Measurements from ENCODE around the gene CDC123. TPM values are rescaled to one million over a fixed set of nuclear protein-coding genes. Genes with fewer than 3 reads are reported as not detected.

Gene CDC123
- total and polyA plus RNA-seq, 2 donors (not counting 1 experiment from before 2014, with no cell fraction given): 48.9 to 56.0 TPM

DNA sequence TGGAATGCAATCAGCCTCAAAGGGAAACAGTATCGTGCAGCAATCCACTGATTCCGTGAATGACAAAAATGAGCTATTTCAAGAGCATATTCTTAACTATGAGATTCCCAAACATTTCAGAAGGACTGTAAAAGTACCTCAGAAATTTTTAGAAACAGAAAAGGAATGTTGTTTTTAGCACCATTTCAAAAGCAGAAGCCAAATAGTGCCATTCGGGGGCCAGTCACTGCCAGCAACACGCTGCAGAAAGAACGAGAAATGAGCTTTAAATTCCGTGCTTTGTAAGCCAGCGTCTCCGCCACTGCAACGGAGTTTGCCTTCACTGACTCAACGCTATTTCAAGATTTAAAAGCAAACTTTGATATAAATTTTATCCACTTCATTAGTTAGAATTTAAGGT is 6.6 kb upstream of the CDC123 start:
- no peak overlapping the region for H3K4me3 Mint-ChIP-seq

DNA sequence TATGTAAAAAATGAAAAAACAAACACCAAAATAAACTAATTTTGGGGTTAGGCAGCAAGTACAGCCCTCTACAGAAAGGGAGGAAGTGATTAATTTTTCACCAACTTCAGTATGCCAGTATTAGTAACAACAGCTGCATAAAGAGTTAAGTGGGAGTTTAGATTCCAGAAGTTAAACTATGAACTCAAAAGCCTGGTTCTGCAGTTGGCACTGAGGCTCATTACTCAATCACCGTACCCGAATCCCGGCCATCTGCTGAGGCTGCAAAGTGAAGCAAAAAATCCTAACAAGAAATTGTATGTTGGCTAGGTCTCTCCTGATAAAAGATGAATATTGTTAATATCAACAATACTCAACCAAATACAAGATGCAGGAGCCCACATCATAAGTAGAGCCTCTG is 4.3 kb upstream of the CDC123 start:
- Histone ChIP-seq H3K4me3 (ENCODE audit: control extremely low read depth in 1 of 5, extremely low read depth in 1 of 5, insufficient read depth in 1 of 5, low read depth in 2 of 5, low read length in 4 of 5) (no peak overlapping the region), H3K27me3 (replicated peaks in 1 of 4; ENCODE audit: control extremely low read depth in 1 of 4, control insufficient read depth in 3 of 4, insufficient read depth in 4 of 4, low read length in 3 of 4) (no peaks in the 10 kb centered on the region), H3K4me2 (replicated peaks; ENCODE audit: low read depth, low read length, poor library complexity, severe bottlenecking) (no peak overlapping the region), H3K4me1 (ENCODE audit: control insufficient read depth in 2 of 2, insufficient read depth in 2 of 2, low read length in 2 of 2) (peaks cover 11% of the 10 kb centered on the region in 2 donors), H2AFZ (ENCODE audit: insufficient read depth, low read depth, low read length, poor library complexity, severe bottlenecking) (no peak overlapping the region), H4K20me1 (ENCODE audit: control insufficient read depth, insufficient read depth, low read length, poor library complexity, severe bottlenecking) (peaks cover 15% of the 10 kb centered on the region), H3K36me3 (replicated peaks in 1 of 2; ENCODE audit: control extremely low read depth in 1 of 2, control insufficient read depth in 1 of 2, extremely low read depth in 1 of 2, insufficient read depth in 2 of 2, low read length in 1 of 2) (peaks cover 0 to 9% of the 10 kb centered on the region in 2 experiments), H3K9ac (ENCODE audit: low read length) (no peak overlapping the region), H3K9me3 (ENCODE audit: control extremely low read depth in 1 of 3, control insufficient read depth in 2 of 3, insufficient read depth in 1 of 3, low read length in 2 of 3) (no peaks in the 10 kb centered on the region), H3K27ac (ENCODE audit: low read length in 2 of 2) (no peak overlapping the region), H3K79me2 (ENCODE audit: control insufficient read depth, insufficient read depth, low read length) (peaks cover 89% of the 10 kb centered on the region)
- Mint-ChIP-seq H3K27ac (no peak overlapping the region), H3K4me3 (no peak overlapping the region), H3K9me3 (ENCODE audit: insufficient read depth) (no peaks in the 10 kb centered on the region), H3K27me3 (no peaks in the 10 kb centered on the region), H3K4me1 (peaks cover 32% of the 10 kb centered on the region)
- no peak for ATAC-seq (ENCODE audit: low read depth)
- DNase-seq: no peak
- TF ChIP-seq, protein P1, sequence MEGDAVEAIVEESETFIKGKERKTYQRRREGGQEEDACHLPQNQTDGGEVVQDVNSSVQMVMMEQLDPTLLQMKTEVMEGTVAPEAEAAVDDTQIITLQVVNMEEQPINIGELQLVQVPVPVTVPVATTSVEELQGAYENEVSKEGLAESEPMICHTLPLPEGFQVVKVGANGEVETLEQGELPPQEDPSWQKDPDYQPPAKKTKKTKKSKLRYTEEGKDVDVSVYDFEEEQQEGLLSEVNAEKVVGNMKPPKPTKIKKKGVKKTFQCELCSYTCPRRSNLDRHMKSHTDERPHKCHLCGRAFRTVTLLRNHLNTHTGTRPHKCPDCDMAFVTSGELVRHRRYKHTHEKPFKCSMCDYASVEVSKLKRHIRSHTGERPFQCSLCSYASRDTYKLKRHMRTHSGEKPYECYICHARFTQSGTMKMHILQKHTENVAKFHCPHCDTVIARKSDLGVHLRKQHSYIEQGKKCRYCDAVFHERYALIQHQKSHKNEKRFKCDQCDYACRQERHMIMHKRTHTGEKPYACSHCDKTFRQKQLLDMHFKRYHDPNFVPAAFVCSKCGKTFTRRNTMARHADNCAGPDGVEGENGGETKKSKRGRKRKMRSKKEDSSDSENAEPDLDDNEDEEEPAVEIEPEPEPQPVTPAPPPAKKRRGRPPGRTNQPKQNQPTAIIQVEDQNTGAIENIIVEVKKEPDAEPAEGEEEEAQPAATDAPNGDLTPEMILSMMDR (IDR thresholded peaks at IDR 0.05): no peak
- TF ChIP-seq EZH2 (IDR thresholded peaks at IDR 0.05; ENCODE audit: borderline replicate concordance, insufficient read depth, low read depth, low read length, poor library complexity, severe bottlenecking): no peak
- no CpG with 5 or more reads among the region's 3 CpGs for WGBS (ENCODE audit: insufficient coverage)
- POLR2A ChIA-PET: no interaction called here
- CTCF ChIA-PET: no interaction called here
- intact Hi-C loops (cut with micrococcal nuclease): no loop called here

More for the DNA sequence above, 6.6 kb upstream of the CDC123 start:
- peaks cover 4 to 25% of the 10 kb centered on the region in 2 experiments for H3K36me3 ChIP-seq (replicated peaks in 1 of 2; ENCODE audit: control extremely low read depth in 1 of 2, control insufficient read depth in 1 of 2, extremely low read depth in 1 of 2, insufficient read depth in 2 of 2, low read length in 1 of 2)
- H3K4me3 ChIP-seq (ENCODE audit: control extremely low read depth in 1 of 5, extremely low read depth in 1 of 5, insufficient read depth in 1 of 5, low read depth in 2 of 5, low read length in 4 of 5): no peak overlapping the region
- H3K27me3 ChIP-seq (replicated peaks in 1 of 4; ENCODE audit: control extremely low read depth in 1 of 4, control insufficient read depth in 3 of 4, insufficient read depth in 4 of 4, low read length in 3 of 4): no peaks in the 10 kb centered on the region
- H3K4me1 ChIP-seq (ENCODE audit: control insufficient read depth in 2 of 2, insufficient read depth in 2 of 2, low read length in 2 of 2): peaks cover 5% of the 10 kb centered on the region in 2 donors
- no peak overlapping the region for H3K9ac ChIP-seq (ENCODE audit: low read length)
- ChIA-PET POLR2A (no interaction called here), CTCF (no interaction called here)
- Mint-ChIP-seq H3K27ac (no peak overlapping the region), H3K4me1 (peaks cover 12% of the 10 kb centered on the region), H3K9me3 (ENCODE audit: insufficient read depth) (no peaks in the 10 kb centered on the region), H3K27me3 (no peaks in the 10 kb centered on the region)
- no peak overlapping the region for H2AFZ ChIP-seq (ENCODE audit: insufficient read depth, low read depth, low read length, poor library complexity, severe bottlenecking)
- H3K4me2 ChIP-seq (replicated peaks; ENCODE audit: low read depth, low read length, poor library complexity, severe bottlenecking): no peak overlapping the region
- DNase-seq (no peak), ATAC-seq (ENCODE audit: low read depth) (no peak)
- H3K27ac ChIP-seq (ENCODE audit: low read length in 2 of 2): no peak overlapping the region
- intact Hi-C loops (cut with micrococcal nuclease): no loop called here
- H3K9me3 ChIP-seq (ENCODE audit: control extremely low read depth in 1 of 3, control insufficient read depth in 2 of 3, insufficient read depth in 1 of 3, low read length in 2 of 3): no peaks in the 10 kb centered on the region
- 96% methylated on average over 8 of the region's 10 CpGs for WGBS (ENCODE audit: insufficient coverage)
- peaks cover 15% of the 10 kb centered on the region for H4K20me1 ChIP-seq (ENCODE audit: control insufficient read depth, insufficient read depth, low read length, poor library complexity, severe bottlenecking)
- H3K79me2 ChIP-seq (ENCODE audit: control insufficient read depth, insufficient read depth, low read length): peaks cover 76% of the 10 kb centered on the region
- no peak for TF ChIP-seq EZH2 (IDR thresholded peaks at IDR 0.05; ENCODE audit: borderline replicate concordance, insufficient read depth, low read depth, low read length, poor library complexity, severe bottlenecking)
- TF ChIP-seq, protein P1 (IDR thresholded peaks at IDR 0.05): no peak
